ELF-1 (cell line): Measurements from ENCODE around the gene CKMT1B.
"Not testable (repeated sequence)": the region's sequence is repeated elsewhere in the genome, so short reads cannot be mapped to it uniquely, and the experiment has no call there.

Experiments
- DNase-seq: peaks from one replicate; pipeline ENCODE4 v3.0.0-alpha.2; 2016; ENCODE audit warnings: low read depth, low spot score

Gene CKMT1B

GRCh38 chr15:43638464-43639204 is 44.8 kb downstream of the CKMT1B start:
- not testable (repeated sequence) for DNase-seq
